ENCODE results near the gene CTPS2.

CTPS2 gene

DNA sequence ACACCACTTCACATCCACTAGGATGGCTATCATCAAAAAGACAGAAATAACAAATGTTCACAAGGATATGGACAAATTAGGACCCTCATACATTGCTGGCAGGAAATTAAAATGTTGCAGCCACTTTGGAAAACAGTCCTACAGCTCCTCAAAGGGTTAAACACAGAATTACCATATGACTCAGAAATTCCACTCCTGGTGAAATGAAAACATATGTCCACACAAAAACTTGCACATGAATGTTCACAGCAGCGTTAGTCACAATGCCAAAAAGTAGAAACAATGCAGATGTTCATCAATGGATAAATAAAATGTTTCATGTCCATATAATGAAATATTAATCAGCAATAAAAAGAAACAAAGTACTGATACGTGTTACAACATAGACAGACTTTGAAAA lies 47.4 kb downstream of the CTPS2 start:
- TF ChIP-seq, protein P1, sequence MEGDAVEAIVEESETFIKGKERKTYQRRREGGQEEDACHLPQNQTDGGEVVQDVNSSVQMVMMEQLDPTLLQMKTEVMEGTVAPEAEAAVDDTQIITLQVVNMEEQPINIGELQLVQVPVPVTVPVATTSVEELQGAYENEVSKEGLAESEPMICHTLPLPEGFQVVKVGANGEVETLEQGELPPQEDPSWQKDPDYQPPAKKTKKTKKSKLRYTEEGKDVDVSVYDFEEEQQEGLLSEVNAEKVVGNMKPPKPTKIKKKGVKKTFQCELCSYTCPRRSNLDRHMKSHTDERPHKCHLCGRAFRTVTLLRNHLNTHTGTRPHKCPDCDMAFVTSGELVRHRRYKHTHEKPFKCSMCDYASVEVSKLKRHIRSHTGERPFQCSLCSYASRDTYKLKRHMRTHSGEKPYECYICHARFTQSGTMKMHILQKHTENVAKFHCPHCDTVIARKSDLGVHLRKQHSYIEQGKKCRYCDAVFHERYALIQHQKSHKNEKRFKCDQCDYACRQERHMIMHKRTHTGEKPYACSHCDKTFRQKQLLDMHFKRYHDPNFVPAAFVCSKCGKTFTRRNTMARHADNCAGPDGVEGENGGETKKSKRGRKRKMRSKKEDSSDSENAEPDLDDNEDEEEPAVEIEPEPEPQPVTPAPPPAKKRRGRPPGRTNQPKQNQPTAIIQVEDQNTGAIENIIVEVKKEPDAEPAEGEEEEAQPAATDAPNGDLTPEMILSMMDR (IDR thresholded peaks at IDR 0.05; ENCODE audit: unreplicated experiment in 3 of 3) = no peak
- H3K27ac Mint-ChIP-seq = peak overlapping the region in 1 of 3 experiments; percentile 42
- peaks cover 67% of the 10 kb centered on the region for H3K36me3 Mint-ChIP-seq (ENCODE audit: low read depth)
- peaks cover 3% of the 10 kb centered on the region for H3K27me3 Mint-ChIP-seq (ENCODE audit: low read depth)
- no peak overlapping the region for H3K4me3 Mint-ChIP-seq
- H3K9me3 Mint-ChIP-seq = no peaks in the 10 kb centered on the region
- no peaks in the 10 kb centered on the region for H3K4me1 Mint-ChIP-seq

DNA sequence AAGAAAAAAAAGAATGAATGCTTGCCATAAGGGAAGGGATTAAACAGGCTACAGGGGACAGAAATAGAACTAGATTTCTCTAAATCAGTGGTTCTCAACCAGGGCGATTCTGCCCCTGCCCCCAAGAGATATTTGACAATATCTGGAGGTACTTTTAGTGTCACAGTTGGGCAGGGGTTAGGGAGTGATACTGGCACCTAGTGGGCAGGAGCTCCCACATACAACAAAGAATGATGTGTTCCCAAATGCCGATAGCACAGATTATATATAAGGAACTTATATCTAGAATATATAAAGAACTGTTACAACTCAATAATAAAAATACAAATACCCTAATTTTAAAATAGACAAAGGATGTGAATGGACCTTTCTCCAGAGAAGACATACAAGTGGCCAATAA lies 47.8 kb downstream of the CTPS2 start:
- Mint-ChIP-seq H3K36me3 (ENCODE audit: low read depth) (peaks cover 66% of the 10 kb centered on the region), H3K4me3 (no peak overlapping the region), H3K27ac (peak overlapping the region in 2 of 3 experiments; percentile 13 to 24), H3K4me1 (no peaks in the 10 kb centered on the region), H3K9me3 (no peaks in the 10 kb centered on the region), H3K27me3 (ENCODE audit: low read depth) (peaks cover 3% of the 10 kb centered on the region)
- TF ChIP-seq, protein P1 (IDR thresholded peaks at IDR 0.05; ENCODE audit: unreplicated experiment in 3 of 3) = no peak

DNA sequence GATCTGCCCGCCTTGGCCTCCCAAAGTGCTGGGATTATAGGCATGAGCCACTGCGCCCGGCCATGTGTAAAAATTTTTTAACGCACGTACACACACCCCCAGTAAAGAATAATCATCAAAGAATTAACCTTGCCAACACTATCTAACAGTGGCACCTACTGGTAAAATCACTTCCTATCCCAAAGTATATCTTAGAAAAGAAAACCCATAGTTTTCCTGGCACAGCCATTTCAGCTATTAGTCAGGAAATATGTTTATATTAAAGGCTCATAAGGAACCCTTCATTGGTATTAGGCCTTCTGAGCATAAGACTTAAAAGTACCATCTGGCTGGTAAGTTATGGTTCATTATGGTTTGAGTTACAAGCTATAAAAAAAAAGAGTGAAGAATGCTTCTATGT lies 48.4 kb downstream of the CTPS2 start:
- H3K4me3 Mint-ChIP-seq = no peak overlapping the region
- peak overlapping the region; percentile 13 to 38 (median 24) for H3K27ac Mint-ChIP-seq
- H3K4me1 Mint-ChIP-seq = no peaks in the 10 kb centered on the region
- H3K9me3 Mint-ChIP-seq = no peaks in the 10 kb centered on the region
- H3K36me3 Mint-ChIP-seq (ENCODE audit: low read depth) = peaks cover 67% of the 10 kb centered on the region
- H3K27me3 Mint-ChIP-seq (ENCODE audit: low read depth) = peaks cover 3% of the 10 kb centered on the region
- TF ChIP-seq, protein P1 (IDR thresholded peaks at IDR 0.05; ENCODE audit: unreplicated experiment in 3 of 3) = no peak

DNA sequence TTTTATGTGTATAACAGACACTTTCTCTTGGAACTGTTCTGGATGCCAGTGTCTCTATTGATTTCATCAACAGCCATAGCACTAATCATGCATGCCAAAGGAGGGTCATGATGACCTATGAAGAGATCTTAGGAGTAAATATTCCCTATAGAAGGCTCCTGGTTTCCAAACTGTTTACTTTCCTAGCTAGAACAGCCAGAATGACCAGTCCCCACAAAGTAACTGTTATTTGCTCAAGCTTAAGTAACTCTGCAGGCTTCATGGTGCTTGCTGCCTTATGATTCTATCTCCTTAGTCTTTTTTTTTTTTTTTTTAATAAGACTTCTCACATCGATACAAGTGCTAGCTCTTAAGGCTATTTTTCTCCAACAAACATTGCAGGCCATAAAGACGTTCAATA lies 50.1 kb downstream of the CTPS2 start:
- H3K9me3 Mint-ChIP-seq = no peaks in the 10 kb centered on the region
- H3K4me1 Mint-ChIP-seq = no peaks in the 10 kb centered on the region

DNA sequence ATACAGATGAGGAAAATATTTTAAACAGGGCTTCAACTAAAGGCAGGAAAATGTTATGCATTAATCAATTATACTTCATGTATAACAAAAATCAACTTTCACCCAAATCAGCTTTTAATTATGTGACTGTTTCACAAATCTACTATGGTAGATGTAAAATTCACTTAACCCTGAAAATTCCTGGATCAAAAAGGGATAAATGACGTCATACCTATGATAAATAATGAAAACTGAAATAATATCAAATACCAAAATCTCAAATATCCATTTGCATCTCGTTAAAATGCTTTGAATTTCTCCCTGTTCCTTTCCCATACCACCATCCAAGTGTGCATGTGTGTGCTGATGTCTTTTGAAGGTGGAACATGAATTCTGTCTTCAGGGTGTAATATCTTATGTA lies 51.0 kb downstream of the CTPS2 start:
- no peaks in the 10 kb centered on the region for H3K27me3 Mint-ChIP-seq (ENCODE audit: low read depth)
- H3K36me3 Mint-ChIP-seq (ENCODE audit: low read depth) = peaks cover 67% of the 10 kb centered on the region
- H3K4me3 Mint-ChIP-seq = no peak overlapping the region
- H3K9me3 Mint-ChIP-seq = no peaks in the 10 kb centered on the region
- TF ChIP-seq, protein P1 (IDR thresholded peaks at IDR 0.05; ENCODE audit: unreplicated experiment in 3 of 3) = no peak
- H3K4me1 Mint-ChIP-seq = no peaks in the 10 kb centered on the region
- H3K27ac Mint-ChIP-seq = no peak overlapping the region

More for the DNA sequence above, 50.1 kb downstream of the CTPS2 start:
- H3K4me3 Mint-ChIP-seq = no peak overlapping the region
- H3K36me3 Mint-ChIP-seq (ENCODE audit: low read depth) = peaks cover 69% of the 10 kb centered on the region
- H3K27ac Mint-ChIP-seq = peak overlapping the region in 1 of 3 experiments; percentile 15
- TF ChIP-seq, protein P1 (IDR thresholded peaks at IDR 0.05; ENCODE audit: unreplicated experiment in 3 of 3) = no peak
- H3K27me3 Mint-ChIP-seq (ENCODE audit: low read depth) = no peaks in the 10 kb centered on the region

DNA sequence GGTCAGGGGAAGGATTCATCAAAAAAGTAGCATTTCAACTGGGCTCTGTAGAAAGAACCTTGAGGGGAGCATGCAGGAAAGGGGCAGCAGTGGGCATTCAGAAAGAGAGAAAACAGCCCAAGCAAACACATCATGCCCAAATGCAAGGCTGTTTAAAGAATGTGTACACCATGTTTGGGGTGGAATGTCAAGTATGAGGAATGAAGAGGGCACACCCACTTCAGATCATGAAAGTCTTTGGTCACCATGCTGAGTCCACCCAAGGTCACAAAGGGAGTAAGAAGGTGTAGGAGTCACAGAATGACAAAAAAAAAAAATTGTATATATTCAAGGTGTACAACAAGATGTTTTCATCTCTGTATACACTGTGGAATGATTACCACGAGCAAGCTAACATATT lies 53.1 kb downstream of the CTPS2 start:
- Mint-ChIP-seq H3K36me3 (ENCODE audit: low read depth) (peaks cover 55% of the 10 kb centered on the region), H3K27me3 (ENCODE audit: low read depth) (no peaks in the 10 kb centered on the region), H3K4me3 (no peak overlapping the region), H3K4me1 (peaks cover 7% of the 10 kb centered on the region), H3K27ac (no peak overlapping the region), H3K9me3 (no peaks in the 10 kb centered on the region)
- TF ChIP-seq, protein P1 (IDR thresholded peaks at IDR 0.05; ENCODE audit: unreplicated experiment in 3 of 3) = no peak

All from nephron (organoid).